Measurements from ENCODE around the gene CACNA1C.

CACNA1C gene

DNA sequence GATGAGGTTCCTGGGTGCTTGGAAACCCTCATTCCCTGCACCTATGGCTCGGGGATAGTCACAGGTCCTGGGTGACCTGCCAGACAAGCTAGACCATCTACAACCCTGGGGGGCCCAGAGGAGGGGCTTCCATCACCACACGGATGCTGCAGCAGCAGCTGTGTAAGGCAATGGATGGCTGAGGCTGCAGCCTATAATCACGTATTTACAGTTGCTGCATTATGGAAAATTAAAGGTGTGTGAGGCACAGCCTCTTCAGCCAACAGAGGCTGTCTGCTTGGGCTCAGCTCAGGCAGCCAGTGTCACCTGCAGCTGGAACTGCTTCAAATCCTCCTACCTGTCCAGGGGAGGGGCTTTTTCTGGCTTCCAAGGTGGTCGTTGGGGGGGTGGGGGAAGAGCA is 268.1 kb downstream of the CACNA1C start:
- H3K36me3 ChIP-seq (ENCODE audit: control insufficient read depth, insufficient read depth, low read length), result no peaks in the 10 kb centered on the region
- H3K4me3 ChIP-seq (ENCODE audit: insufficient read depth, low read depth, low read length), result no peak overlapping the region
- 91 to 92% methylated on average over 4 of the region's 4 CpGs for WGBS, 2 experiments
- no peaks in the 10 kb centered on the region for H3K27me3 ChIP-seq (ENCODE audit: control insufficient read depth, insufficient read depth, low read length, poor library complexity, severe bottlenecking)
- no peaks in the 10 kb centered on the region for H3K9me3 ChIP-seq (ENCODE audit: control insufficient read depth, low read length)
- H3K27ac ChIP-seq (ENCODE audit: insufficient read depth, low read depth, low read length, poor library complexity, severe bottlenecking), result no peak overlapping the region
- peaks cover 10% of the 10 kb centered on the region for H3K4me1 ChIP-seq (ENCODE audit: control insufficient read depth, insufficient read depth, low read length)

DNA sequence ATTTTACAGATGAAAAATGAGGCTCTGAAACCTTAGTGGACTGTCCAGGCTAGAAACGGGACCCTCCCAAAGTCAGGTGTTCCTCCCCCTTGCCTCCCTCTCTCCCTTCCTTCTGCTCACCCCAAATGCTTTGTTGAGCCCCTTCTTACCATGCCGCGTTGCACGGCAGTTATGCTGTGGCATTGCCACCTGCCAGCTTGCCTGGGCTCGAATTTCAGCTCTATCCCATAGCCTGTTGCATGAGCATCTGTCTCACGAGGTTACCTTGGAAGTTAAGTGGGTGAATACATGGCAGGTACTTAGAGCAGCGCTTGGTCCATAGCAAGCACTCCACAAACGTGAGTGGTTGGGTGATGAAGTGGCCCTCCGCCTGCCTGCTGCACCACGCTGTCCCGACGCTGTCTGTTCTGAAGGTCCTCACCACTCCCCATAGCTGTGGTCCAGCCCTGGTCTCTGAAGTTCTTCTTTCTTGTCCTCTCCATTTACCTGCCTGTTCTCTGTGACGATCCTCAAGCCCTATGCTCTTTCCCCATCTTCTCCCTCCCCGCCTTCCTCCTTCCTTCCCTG is 269.9 kb downstream of the CACNA1C start:
- Histone ChIP-seq H3K4me1 (ENCODE audit: control insufficient read depth, insufficient read depth, low read length) (peaks cover 8% of the 10 kb centered on the region), H3K27ac (ENCODE audit: insufficient read depth, low read depth, low read length, poor library complexity, severe bottlenecking) (no peak overlapping the region), H3K36me3 (ENCODE audit: control insufficient read depth, insufficient read depth, low read length) (no peaks in the 10 kb centered on the region), H3K27me3 (ENCODE audit: control insufficient read depth, insufficient read depth, low read length, poor library complexity, severe bottlenecking) (no peaks in the 10 kb centered on the region), H3K4me3 (ENCODE audit: insufficient read depth, low read depth, low read length) (no peak overlapping the region), H3K9me3 (ENCODE audit: control insufficient read depth, low read length) (no peaks in the 10 kb centered on the region)
- 91% methylated on average over 14 of the region's 14 CpGs for WGBS, 2 experiments

DNA sequence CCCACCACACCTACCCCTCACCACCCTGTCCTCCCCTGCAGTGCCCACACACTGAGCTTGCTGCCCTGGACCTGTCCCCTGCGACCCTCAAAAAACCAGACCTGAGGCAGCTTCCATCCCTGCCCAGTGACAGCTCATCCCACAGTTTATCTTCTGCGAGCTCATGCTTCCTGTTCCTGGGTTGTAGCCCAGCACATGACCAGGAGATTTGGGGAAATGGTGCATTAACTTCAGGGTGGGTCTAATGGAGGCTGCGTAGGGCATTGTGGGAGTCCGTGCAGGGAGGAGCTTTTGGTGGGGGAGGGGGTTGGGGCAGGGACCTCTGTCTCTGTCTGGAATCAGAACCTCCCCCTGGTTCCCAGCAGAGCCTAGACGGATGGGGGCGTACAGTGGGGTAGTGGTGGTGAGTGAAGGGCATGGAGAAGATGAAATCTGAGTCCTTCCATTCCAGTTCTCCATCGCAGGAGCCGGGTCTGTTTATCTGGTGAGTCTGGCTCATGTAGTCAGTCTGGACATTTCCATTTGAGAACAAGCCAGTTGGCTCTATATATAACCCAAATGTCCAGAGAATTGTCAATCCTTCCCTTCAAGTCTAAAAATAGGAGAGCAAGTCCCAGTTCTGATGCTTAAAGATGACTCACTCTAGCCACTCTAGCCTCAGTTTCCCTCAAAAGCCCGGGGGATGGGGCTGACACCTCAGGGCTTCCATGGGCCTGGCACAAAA is 270.9 kb downstream of the CACNA1C start:
- no peaks in the 10 kb centered on the region for H3K36me3 ChIP-seq (ENCODE audit: control insufficient read depth, insufficient read depth, low read length)
- H3K27ac ChIP-seq (ENCODE audit: insufficient read depth, low read depth, low read length, poor library complexity, severe bottlenecking), result no peak overlapping the region
- H3K9me3 ChIP-seq (ENCODE audit: control insufficient read depth, low read length), result no peaks in the 10 kb centered on the region
- peaks cover 3% of the 10 kb centered on the region for H3K4me1 ChIP-seq (ENCODE audit: control insufficient read depth, insufficient read depth, low read length)
- WGBS, 2 experiments, result 92 to 95% methylated on average over 9 of the region's 9 CpGs
- H3K27me3 ChIP-seq (ENCODE audit: control insufficient read depth, insufficient read depth, low read length, poor library complexity, severe bottlenecking), result no peaks in the 10 kb centered on the region
- H3K4me3 ChIP-seq (ENCODE audit: insufficient read depth, low read depth, low read length), result no peak overlapping the region

DNA sequence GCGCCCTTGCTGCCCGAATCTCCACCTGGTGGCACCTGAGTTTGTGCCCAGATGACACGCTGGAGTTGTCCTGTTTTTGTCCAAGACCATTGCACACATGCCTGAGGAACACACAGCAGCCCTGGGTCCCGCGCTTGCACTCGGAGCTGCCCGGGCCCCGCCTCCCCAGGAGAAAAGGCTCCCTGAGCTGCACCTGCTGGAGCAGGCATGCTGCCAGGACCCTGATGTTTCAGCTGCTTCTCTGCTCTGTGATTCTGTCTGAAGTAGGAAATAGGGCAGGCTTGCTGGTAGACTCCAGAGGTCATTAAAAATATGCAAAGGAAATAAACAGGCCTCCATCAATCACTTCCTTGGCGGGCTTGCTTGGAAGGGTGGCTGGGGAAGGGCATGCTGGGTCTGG is 271.6 kb downstream of the CACNA1C start:
- H3K27ac ChIP-seq (ENCODE audit: insufficient read depth, low read depth, low read length, poor library complexity, severe bottlenecking), result no peak overlapping the region
- H3K4me3 ChIP-seq (ENCODE audit: insufficient read depth, low read depth, low read length), result no peak overlapping the region
- no peaks in the 10 kb centered on the region for H3K9me3 ChIP-seq (ENCODE audit: control insufficient read depth, low read length)
- H3K4me1 ChIP-seq (ENCODE audit: control insufficient read depth, insufficient read depth, low read length), result no peaks in the 10 kb centered on the region
- 94% methylated on average over 9 of the region's 9 CpGs for WGBS, 2 experiments
- no peaks in the 10 kb centered on the region for H3K36me3 ChIP-seq (ENCODE audit: control insufficient read depth, insufficient read depth, low read length)
- H3K27me3 ChIP-seq (ENCODE audit: control insufficient read depth, insufficient read depth, low read length, poor library complexity, severe bottlenecking), result no peaks in the 10 kb centered on the region

DNA sequence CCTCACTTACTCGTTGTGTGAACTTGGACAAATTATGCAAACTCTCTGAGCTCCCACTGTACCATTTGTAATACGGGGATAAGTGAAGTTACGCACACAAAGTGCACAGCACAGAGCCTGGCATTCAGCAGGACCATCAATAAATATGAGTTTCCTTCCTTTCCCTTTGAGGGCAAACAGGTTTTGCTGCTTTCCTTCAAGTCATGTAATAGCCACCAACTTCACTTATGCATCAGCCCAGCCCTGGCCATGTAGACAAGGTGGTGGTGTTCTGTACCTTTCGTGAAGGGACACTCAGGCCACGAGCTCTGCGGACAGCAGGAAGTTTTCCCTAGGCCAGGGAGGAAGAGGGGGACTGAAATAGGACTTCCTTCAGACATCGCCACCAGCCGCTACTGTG is 272.7 kb downstream of the CACNA1C start:
- H3K9me3 ChIP-seq (ENCODE audit: control insufficient read depth, low read length), result no peaks in the 10 kb centered on the region
- no peak overlapping the region for H3K4me3 ChIP-seq (ENCODE audit: insufficient read depth, low read depth, low read length)
- no peaks in the 10 kb centered on the region for H3K27me3 ChIP-seq (ENCODE audit: control insufficient read depth, insufficient read depth, low read length, poor library complexity, severe bottlenecking)
- no peak overlapping the region for H3K27ac ChIP-seq (ENCODE audit: insufficient read depth, low read depth, low read length, poor library complexity, severe bottlenecking)
- H3K4me1 ChIP-seq (ENCODE audit: control insufficient read depth, insufficient read depth, low read length), result no peaks in the 10 kb centered on the region
- no peaks in the 10 kb centered on the region for H3K36me3 ChIP-seq (ENCODE audit: control insufficient read depth, insufficient read depth, low read length)
- WGBS, 2 experiments, result 93 to 96% methylated on average over 8 of the region's 8 CpGs

DNA sequence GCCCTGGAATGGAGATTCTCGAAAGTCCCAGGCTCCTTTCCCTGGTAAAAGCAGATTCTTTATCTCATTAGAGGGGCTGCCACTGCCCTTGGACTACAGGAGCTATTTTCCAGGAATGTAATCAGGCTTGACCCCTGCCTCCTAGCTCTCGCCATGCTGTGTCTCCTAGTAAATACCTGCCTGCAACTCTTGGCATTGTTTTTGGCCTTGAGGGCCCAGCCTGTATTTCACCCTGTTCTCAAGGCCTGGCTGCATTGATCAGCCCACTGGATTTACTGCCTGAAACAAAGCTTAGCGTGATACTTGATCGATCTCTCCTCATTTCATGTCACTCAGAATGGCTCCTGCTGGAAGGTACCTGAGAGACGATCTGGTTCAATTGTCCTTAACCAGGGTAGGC is 273.7 kb downstream of the CACNA1C start:
- Histone ChIP-seq H3K36me3 (ENCODE audit: control insufficient read depth, insufficient read depth, low read length) (no peaks in the 10 kb centered on the region), H3K27me3 (ENCODE audit: control insufficient read depth, insufficient read depth, low read length, poor library complexity, severe bottlenecking) (no peaks in the 10 kb centered on the region), H3K4me3 (ENCODE audit: insufficient read depth, low read depth, low read length) (no peak overlapping the region), H3K9me3 (ENCODE audit: control insufficient read depth, low read length) (no peaks in the 10 kb centered on the region), H3K27ac (ENCODE audit: insufficient read depth, low read depth, low read length, poor library complexity, severe bottlenecking) (no peak overlapping the region), H3K4me1 (ENCODE audit: control insufficient read depth, insufficient read depth, low read length) (no peaks in the 10 kb centered on the region)
- WGBS, 2 experiments, result 91 to 93% methylated on average over 5 of the region's 5 CpGs

DNA sequence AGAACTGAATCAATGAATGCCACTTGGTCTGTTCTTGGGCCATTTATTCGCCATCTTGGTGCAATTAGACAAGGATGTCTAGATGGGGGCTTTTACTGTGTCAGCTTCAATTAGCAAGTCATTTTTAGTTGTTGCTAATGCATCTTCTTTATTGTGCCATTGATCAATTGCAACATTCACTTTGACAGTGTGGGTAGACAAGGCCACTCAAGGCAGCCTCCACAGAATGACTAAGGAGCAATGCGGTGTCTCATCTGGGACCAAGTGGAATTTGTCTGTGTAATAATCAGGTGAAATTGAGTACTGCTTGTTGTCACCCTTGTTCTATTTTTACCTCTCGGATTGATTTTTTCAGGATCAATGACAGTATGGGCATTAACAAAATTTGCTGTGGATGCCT is 275.9 kb downstream of the CACNA1C start:
- no peak overlapping the region for H3K27ac ChIP-seq (ENCODE audit: insufficient read depth, low read depth, low read length, poor library complexity, severe bottlenecking)
- 95 to 97% methylated on average over 3 of the region's 3 CpGs for WGBS, 2 experiments
- H3K27me3 ChIP-seq (ENCODE audit: control insufficient read depth, insufficient read depth, low read length, poor library complexity, severe bottlenecking), result no peaks in the 10 kb centered on the region
- peaks cover 6% of the 10 kb centered on the region for H3K4me1 ChIP-seq (ENCODE audit: control insufficient read depth, insufficient read depth, low read length)
- H3K4me3 ChIP-seq (ENCODE audit: insufficient read depth, low read depth, low read length), result no peak overlapping the region
- no peaks in the 10 kb centered on the region for H3K36me3 ChIP-seq (ENCODE audit: control insufficient read depth, insufficient read depth, low read length)
- H3K9me3 ChIP-seq (ENCODE audit: control insufficient read depth, low read length), result no peaks in the 10 kb centered on the region

DNA sequence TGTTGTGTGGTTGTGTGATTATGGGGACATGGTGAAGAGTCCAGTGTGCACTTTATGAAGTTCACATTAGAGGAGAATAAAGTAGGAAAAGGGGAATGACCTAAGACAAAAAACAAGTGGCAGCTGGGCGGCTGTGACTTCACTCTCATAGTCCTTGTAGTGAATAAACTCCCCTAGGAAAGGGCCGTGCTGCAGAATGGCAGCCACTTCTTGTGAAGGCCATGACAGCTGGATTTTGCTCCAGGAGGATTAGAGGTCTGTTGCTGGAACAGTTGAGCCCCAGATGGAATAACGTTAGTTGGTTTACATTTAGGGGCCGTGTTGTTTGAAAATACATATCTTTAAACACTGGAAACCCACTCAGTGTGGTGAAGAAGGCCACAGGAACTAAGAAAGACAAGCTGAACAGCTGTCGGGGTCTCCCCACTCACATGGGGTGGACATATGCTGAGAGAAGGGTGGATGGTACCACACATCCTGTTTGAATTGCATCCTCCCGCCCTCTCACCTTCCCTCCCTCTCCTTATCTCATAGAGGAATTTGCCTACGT is 276.9 kb downstream of the CACNA1C start:
- H3K4me1 ChIP-seq (ENCODE audit: control insufficient read depth, insufficient read depth, low read length), result peaks cover 6% of the 10 kb centered on the region
- H3K27ac ChIP-seq (ENCODE audit: insufficient read depth, low read depth, low read length, poor library complexity, severe bottlenecking), result no peak overlapping the region
- H3K27me3 ChIP-seq (ENCODE audit: control insufficient read depth, insufficient read depth, low read length, poor library complexity, severe bottlenecking), result no peaks in the 10 kb centered on the region
- no peak overlapping the region for H3K4me3 ChIP-seq (ENCODE audit: insufficient read depth, low read depth, low read length)
- 91 to 94% methylated on average over 7 of the region's 7 CpGs for WGBS, 2 experiments
- H3K36me3 ChIP-seq (ENCODE audit: control insufficient read depth, insufficient read depth, low read length), result no peaks in the 10 kb centered on the region
- no peaks in the 10 kb centered on the region for H3K9me3 ChIP-seq (ENCODE audit: control insufficient read depth, low read length)

DNA sequence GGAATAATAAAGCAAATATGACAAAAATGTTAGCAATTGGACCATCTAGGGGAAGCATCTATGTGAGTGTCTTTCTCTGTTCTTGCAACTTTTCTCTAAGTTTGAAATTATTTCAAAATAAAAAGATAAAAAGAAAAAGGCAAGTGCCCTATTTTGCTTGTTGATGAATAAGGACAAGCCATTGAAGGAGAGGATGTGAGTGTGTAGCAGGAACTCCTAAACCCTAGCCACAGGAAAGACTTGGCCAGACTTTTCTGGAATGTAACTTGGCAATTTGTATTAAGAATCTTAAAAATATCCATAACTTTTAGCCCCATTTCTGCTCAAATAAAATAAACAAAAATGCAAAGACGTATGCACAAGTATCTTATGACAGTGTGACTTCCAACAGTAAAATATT is 279.4 kb downstream of the CACNA1C start:
- WGBS, 2 experiments, result 71 to 100% methylated on average over 1 of the region's 1 CpG
- Histone ChIP-seq H3K27ac (ENCODE audit: insufficient read depth, low read depth, low read length, poor library complexity, severe bottlenecking) (no peak overlapping the region), H3K9me3 (ENCODE audit: control insufficient read depth, low read length) (no peaks in the 10 kb centered on the region), H3K27me3 (ENCODE audit: control insufficient read depth, insufficient read depth, low read length, poor library complexity, severe bottlenecking) (no peaks in the 10 kb centered on the region), H3K36me3 (ENCODE audit: control insufficient read depth, insufficient read depth, low read length) (no peaks in the 10 kb centered on the region), H3K4me1 (ENCODE audit: control insufficient read depth, insufficient read depth, low read length) (peaks cover 10% of the 10 kb centered on the region), H3K4me3 (ENCODE audit: insufficient read depth, low read depth, low read length) (no peak overlapping the region)

DNA sequence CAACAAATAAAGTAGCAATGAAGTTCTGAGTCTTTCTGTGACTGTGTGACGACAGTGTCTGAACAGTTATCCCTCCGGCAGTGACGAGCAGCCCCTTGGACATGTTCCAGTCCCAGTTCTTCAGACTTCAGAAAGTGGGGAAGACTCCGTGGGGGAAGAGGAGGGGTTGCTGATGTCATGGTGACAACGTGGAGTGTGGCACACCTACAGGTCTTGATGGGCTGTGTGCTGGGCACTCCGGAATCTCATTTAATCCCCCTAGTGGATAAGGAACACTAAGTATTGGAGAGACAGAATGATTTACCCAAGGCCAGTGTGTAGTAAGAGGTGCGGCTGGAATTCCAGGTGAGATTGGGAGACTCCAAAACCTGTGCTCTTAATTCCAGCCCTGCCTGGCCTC is 280.2 kb downstream of the CACNA1C start:
- 86 to 87% methylated on average over 7 of the region's 7 CpGs for WGBS, 2 experiments
- no peaks in the 10 kb centered on the region for H3K36me3 ChIP-seq (ENCODE audit: control insufficient read depth, insufficient read depth, low read length)
- H3K27ac ChIP-seq (ENCODE audit: insufficient read depth, low read depth, low read length, poor library complexity, severe bottlenecking), result no peak overlapping the region
- H3K4me1 ChIP-seq (ENCODE audit: control insufficient read depth, insufficient read depth, low read length), result peaks cover 10% of the 10 kb centered on the region
- no peak overlapping the region for H3K4me3 ChIP-seq (ENCODE audit: insufficient read depth, low read depth, low read length)
- no peaks in the 10 kb centered on the region for H3K27me3 ChIP-seq (ENCODE audit: control insufficient read depth, insufficient read depth, low read length, poor library complexity, severe bottlenecking)
- no peaks in the 10 kb centered on the region for H3K9me3 ChIP-seq (ENCODE audit: control insufficient read depth, low read length)
